Left ventricle myocardium inferior (tissue), 1 donor: ENCODE measurements around the gene DPT. TPM values are rescaled to one million over a fixed set of nuclear protein-coding genes. Genes with fewer than 3 reads are reported as not detected.

ENCODE experiments used
- DNase-seq: peaks from one replicate; pipeline ENCODE4 v3.0.0-alpha.2; 2020
- H3K27ac ChIP-seq: fragments of 200-600 bp; replicated peaks from 2 replicates; pipeline ENCODE4 v1.8.0; 2021
- H3K27me3 ChIP-seq: fragments of 200-600 bp; 2 replicates; pipeline ENCODE4 v1.8.0; 2021; ENCODE audit warnings: low read depth
- H3K36me3 ChIP-seq: fragments of 200-600 bp; 2 replicates; pipeline ENCODE4 v1.8.0; 2021
- H3K4me1 ChIP-seq: fragments of 200-600 bp; 2 replicates; pipeline ENCODE4 v1.8.0; 2021
- H3K4me3 ChIP-seq: fragments of 200-600 bp; 2 replicates; pipeline ENCODE4 v1.8.0; 2021; ENCODE audit warnings: mild to moderate bottlenecking, moderate library complexity
- H3K9me3 ChIP-seq: fragments of 200-600 bp; replicated peaks from 2 replicates; pipeline ENCODE4 v1.8.0; 2021
- CTCF ChIP-seq: fragments of 200-600 bp; IDR thresholded peaks from 2 replicates; pipeline ENCODE4 v1.8.0; 2021; ENCODE audit warnings: antibody characterized with exemption, mild to moderate bottlenecking, borderline replicate concordance
- intact Hi-C: fragments of 100-400 bp; cut with micrococcal nuclease; formaldehyde crosslinking; loops from one replicate; pipeline ENCODE4 v1.11.0; 2022
- total RNA-seq: library from RNA; stranded (reverse); fragmentation: NEBNext Ultra II Directional; extraction: Animal tissue kit (Norgen Biotek cat#: 25700); gene quantifications from one replicate; pipeline ENCODE4 v1.2.1, GENCODE V29; 2021
- donor health status: DM: no; HTN: yes; CAD: no; lungs with severe emphysema.

The DPT gene
- total RNA-seq, 1 donor from 2014 or later: 45.6 TPM

DNA sequence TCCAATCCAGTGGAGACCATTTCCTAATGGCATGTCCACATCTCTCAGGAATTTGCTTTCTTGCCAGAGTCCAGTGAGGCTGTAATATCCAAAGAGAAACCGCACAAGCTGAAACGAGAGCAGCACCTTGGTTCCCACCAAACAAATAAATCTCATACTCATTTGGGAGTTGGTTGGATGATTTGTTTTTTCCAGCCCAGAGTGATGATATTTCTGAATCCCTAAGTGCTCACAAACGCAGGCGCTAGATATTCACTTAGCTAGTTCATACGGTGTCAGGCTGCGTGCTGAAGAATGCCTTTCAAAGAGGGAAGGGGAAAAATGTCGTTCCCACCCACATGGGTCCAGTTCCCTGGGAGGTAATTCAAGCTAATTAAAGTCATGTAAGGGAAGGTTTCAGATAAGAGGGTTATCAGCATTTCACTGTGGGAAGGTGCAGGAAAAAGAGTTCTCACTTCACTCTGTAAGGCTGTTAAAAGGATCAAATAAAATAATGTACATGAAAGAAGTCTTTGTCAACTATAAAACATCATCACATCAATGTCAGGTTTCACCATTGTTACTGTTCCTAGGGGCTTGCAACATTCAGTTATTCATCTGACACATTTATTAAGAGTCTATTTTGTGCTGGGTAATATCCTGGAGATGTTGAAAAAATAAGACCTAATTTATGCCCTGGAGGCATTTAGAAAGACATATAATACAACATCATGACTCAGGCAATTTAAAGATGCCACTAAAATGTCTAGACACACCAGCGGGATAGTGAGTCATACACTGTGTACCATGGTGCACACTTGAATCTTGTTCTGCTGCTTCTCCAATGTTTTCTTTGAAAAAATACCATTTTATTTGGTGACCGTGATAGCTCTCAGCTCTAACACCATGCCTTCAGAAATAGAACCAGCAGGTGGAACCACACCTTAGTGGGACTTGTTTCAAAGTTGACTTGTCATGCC lies 19.3 kb downstream of the DPT start:
- peaks cover 25% of the 10 kb centered on the region for H3K4me1 ChIP-seq
- H3K4me3 ChIP-seq: peak overlapping the region; percentile 3
- H3K27me3 ChIP-seq: no peaks in the 10 kb centered on the region
- DNase-seq: no peak
- no peaks in the 10 kb centered on the region for H3K9me3 ChIP-seq
- no peaks in the 10 kb centered on the region for H3K36me3 ChIP-seq
- intact Hi-C loops: no loop called here
- H3K27ac ChIP-seq: peak overlapping the region; percentile 71
- TF ChIP-seq CTCF: no peak

- Histone ChIP-seq H3K4me1 (peaks cover 25% of the 10 kb centered on the region), H3K27me3 (no peaks in the 10 kb centered on the region), H3K9me3 (no peaks in the 10 kb centered on the region), H3K36me3 (no peaks in the 10 kb centered on the region), H3K4me3 (no peak overlapping the region), H3K27ac (peak overlapping the region; percentile 71)
- DNase-seq: no peak
- TF ChIP-seq CTCF: no peak
- intact Hi-C loops: no loop called here
Observed at GRCh38 chr1:168708698-168709404, 20.2 kb downstream of the DPT start.

- H3K36me3 ChIP-seq: no peaks in the 10 kb centered on the region
- H3K4me3 ChIP-seq: no peak overlapping the region
- intact Hi-C loops: no loop called here
- peaks cover 25% of the 10 kb centered on the region for H3K4me1 ChIP-seq
- H3K27me3 ChIP-seq: no peaks in the 10 kb centered on the region
- H3K9me3 ChIP-seq: no peaks in the 10 kb centered on the region
- DNase-seq: no peak
- no peak overlapping the region for H3K27ac ChIP-seq
- TF ChIP-seq CTCF: no peak
Observed at GRCh38 chr1:168706391-168706992, 22.5 kb downstream of the DPT start.

DNA sequence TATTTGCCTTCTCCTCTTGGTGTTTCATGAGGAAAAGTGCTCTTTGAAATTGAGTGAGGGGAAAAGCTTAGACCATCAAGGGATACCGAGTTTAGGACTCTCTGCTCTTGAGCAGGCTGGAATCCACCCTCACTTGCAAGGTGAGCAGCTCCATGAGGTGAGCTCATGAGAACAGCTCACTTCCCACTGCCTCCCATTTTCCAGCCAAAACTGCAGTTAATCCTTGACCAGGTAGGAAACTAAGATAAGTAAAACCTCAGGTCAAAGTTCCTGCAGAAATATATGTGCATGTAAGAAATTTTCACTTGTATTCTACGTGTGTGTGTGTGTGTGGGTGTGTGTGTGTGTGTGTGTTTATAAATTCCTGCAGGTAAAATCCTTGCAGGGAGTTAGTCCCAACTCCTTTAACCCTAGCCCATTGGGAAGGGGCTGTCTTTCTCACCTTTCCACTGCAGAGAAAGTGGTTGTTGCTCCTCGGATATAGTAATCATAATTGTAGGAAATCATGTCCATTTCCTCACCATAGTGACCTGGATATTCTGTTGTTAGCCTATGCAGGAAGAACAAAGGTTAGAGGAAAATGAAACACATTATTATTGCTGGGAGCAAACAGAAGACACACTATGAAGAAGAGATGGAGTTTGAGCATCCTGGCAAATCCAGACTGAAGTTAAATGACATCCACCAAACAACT lies 28.3 kb downstream of the DPT start:
- DNase-seq: no peak
- H3K4me1 ChIP-seq: no peaks in the 10 kb centered on the region
- no peak overlapping the region for H3K4me3 ChIP-seq
- intact Hi-C loops: no loop called here
- H3K27me3 ChIP-seq: no peaks in the 10 kb centered on the region
- no peaks in the 10 kb centered on the region for H3K36me3 ChIP-seq
- no peak overlapping the region for H3K27ac ChIP-seq
- no peaks in the 10 kb centered on the region for H3K9me3 ChIP-seq
- TF ChIP-seq CTCF: no peak

GRCh38 chr1:168698453-168698852 lies 30.6 kb downstream of the DPT start:
- DNase-seq: no peak
- Histone ChIP-seq H3K27ac (no peak overlapping the region), H3K27me3 (no peaks in the 10 kb centered on the region), H3K36me3 (no peaks in the 10 kb centered on the region), H3K4me1 (no peaks in the 10 kb centered on the region), H3K4me3 (no peak overlapping the region), H3K9me3 (no peaks in the 10 kb centered on the region)
- intact Hi-C loops: no loop called here
- no peak for TF ChIP-seq CTCF
